ENCODE results near the gene HPCAL1. TPM values are rescaled to one million over a fixed set of nuclear protein-coding genes. Genes with fewer than 3 reads are reported as not detected.

The HPCAL1 gene
- total and polyA plus RNA-seq, 10 of the 15 experiments (the other 5 are each of a cell fraction or from before 2014, with no cell fraction given) = 0.40 to 12.8 (median 7.9) TPM

DNA sequence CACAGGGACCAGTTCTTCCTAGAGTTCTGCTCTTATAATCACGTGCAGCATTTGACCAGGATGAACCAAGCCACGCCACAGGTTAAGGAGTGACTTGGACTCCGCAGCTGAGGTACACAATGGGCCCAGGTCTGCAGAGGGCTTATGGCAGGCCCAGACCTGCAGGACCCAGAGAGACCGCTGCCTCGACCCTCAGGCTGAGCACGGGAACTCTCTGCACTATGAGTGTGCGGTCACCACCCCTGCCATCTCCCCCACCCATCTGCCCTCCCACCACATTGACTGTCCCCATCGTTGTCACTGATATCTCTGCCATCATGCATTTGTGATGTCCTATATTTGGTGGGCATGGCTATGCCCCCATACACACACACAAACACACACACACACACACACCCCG is 45.7 kb upstream of the HPCAL1 start (continued):
- TF ChIP-seq SMAD5 (IDR thresholded peaks at IDR 0.05; ENCODE audit: low read depth) (no peak), TCF3 (IDR thresholded peaks at IDR 0.05; ENCODE audit: borderline replicate concordance, insufficient read depth, low read depth, low read length) (no peak), BMI1 (IDR thresholded peaks at IDR 0.05; ENCODE audit: borderline replicate concordance) (no peak), STAT3 (IDR thresholded peaks at IDR 0.05; ENCODE audit: low read depth, low read length) (no peak), WRNIP1 (IDR thresholded peaks at IDR 0.05; ENCODE audit: borderline replicate concordance, low read depth, low read length) (no peak), ZSCAN29 (IDR thresholded peaks at IDR 0.05) (no peak), SIN3A (IDR thresholded peaks at IDR 0.05; ENCODE audit: low read depth, low read length) (no peak), ZNF24 (IDR thresholded peaks at IDR 0.05) (no peak), HDAC2 (IDR thresholded peaks at IDR 0.05) (no peak), POLR2AphosphoS5 (IDR thresholded peaks at IDR 0.05; ENCODE audit: low read length) (no peak)
- TF ChIP-seq, protein P1, sequence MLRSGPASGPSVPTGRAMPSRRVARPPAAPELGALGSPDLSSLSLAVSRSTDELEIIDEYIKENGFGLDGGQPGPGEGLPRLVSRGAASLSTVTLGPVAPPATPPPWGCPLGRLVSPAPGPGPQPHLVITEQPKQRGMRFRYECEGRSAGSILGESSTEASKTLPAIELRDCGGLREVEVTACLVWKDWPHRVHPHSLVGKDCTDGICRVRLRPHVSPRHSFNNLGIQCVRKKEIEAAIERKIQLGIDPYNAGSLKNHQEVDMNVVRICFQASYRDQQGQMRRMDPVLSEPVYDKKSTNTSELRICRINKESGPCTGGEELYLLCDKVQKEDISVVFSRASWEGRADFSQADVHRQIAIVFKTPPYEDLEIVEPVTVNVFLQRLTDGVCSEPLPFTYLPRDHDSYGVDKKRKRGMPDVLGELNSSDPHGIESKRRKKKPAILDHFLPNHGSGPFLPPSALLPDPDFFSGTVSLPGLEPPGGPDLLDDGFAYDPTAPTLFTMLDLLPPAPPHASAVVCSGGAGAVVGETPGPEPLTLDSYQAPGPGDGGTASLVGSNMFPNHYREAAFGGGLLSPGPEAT (IDR thresholded peaks at IDR 0.05; ENCODE audit: low read depth) = no peak
- TF ChIP-seq, protein P2, sequence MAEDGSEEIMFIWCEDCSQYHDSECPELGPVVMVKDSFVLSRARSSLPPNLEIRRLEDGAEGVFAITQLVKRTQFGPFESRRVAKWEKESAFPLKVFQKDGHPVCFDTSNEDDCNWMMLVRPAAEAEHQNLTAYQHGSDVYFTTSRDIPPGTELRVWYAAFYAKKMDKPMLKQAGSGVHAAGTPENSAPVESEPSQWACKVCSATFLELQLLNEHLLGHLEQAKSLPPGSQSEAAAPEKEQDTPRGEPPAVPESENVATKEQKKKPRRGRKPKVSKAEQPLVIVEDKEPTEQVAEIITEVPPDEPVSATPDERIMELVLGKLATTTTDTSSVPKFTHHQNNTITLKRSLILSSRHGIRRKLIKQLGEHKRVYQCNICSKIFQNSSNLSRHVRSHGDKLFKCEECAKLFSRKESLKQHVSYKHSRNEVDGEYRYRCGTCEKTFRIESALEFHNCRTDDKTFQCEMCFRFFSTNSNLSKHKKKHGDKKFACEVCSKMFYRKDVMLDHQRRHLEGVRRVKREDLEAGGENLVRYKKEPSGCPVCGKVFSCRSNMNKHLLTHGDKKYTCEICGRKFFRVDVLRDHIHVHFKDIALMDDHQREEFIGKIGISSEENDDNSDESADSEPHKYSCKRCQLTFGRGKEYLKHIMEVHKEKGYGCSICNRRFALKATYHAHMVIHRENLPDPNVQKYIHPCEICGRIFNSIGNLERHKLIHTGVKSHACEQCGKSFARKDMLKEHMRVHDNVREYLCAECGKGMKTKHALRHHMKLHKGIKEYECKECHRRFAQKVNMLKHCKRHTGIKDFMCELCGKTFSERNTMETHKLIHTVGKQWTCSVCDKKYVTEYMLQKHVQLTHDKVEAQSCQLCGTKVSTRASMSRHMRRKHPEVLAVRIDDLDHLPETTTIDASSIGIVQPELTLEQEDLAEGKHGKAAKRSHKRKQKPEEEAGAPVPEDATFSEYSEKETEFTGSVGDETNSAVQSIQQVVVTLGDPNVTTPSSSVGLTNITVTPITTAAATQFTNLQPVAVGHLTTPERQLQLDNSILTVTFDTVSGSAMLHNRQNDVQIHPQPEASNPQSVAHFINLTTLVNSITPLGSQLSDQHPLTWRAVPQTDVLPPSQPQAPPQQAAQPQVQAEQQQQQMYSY (CRISPR knock-in tag; IDR thresholded peaks at IDR 0.05) = no peak
- TF ChIP-seq, protein P3, sequence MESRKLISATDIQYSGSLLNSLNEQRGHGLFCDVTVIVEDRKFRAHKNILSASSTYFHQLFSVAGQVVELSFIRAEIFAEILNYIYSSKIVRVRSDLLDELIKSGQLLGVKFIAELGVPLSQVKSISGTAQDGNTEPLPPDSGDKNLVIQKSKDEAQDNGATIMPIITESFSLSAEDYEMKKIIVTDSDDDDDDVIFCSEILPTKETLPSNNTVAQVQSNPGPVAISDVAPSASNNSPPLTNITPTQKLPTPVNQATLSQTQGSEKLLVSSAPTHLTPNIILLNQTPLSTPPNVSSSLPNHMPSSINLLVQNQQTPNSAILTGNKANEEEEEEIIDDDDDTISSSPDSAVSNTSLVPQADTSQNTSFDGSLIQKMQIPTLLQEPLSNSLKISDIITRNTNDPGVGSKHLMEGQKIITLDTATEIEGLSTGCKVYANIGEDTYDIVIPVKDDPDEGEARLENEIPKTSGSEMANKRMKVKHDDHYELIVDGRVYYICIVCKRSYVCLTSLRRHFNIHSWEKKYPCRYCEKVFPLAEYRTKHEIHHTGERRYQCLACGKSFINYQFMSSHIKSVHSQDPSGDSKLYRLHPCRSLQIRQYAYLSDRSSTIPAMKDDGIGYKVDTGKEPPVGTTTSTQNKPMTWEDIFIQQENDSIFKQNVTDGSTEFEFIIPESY (IDR thresholded peaks at IDR 0.05) = no peak
- TF ChIP-seq, protein P4, sequence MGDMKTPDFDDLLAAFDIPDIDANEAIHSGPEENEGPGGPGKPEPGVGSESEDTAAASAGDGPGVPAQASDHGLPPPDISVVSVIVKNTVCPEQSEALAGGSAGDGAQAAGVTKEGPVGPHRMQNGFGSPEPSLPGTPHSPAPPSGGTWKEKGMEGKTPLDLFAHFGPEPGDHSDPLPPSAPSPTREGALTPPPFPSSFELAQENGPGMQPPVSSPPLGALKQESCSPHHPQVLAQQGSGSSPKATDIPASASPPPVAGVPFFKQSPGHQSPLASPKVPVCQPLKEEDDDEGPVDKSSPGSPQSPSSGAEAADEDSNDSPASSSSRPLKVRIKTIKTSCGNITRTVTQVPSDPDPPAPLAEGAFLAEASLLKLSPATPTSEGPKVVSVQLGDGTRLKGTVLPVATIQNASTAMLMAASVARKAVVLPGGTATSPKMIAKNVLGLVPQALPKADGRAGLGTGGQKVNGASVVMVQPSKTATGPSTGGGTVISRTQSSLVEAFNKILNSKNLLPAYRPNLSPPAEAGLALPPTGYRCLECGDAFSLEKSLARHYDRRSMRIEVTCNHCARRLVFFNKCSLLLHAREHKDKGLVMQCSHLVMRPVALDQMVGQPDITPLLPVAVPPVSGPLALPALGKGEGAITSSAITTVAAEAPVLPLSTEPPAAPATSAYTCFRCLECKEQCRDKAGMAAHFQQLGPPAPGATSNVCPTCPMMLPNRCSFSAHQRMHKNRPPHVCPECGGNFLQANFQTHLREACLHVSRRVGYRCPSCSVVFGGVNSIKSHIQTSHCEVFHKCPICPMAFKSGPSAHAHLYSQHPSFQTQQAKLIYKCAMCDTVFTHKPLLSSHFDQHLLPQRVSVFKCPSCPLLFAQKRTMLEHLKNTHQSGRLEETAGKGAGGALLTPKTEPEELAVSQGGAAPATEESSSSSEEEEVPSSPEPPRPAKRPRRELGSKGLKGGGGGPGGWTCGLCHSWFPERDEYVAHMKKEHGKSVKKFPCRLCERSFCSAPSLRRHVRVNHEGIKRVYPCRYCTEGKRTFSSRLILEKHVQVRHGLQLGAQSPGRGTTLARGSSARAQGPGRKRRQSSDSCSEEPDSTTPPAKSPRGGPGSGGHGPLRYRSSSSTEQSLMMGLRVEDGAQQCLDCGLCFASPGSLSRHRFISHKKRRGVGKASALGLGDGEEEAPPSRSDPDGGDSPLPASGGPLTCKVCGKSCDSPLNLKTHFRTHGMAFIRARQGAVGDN (IDR thresholded peaks at IDR 0.05) = no peak
- TF ChIP-seq, protein P5, sequence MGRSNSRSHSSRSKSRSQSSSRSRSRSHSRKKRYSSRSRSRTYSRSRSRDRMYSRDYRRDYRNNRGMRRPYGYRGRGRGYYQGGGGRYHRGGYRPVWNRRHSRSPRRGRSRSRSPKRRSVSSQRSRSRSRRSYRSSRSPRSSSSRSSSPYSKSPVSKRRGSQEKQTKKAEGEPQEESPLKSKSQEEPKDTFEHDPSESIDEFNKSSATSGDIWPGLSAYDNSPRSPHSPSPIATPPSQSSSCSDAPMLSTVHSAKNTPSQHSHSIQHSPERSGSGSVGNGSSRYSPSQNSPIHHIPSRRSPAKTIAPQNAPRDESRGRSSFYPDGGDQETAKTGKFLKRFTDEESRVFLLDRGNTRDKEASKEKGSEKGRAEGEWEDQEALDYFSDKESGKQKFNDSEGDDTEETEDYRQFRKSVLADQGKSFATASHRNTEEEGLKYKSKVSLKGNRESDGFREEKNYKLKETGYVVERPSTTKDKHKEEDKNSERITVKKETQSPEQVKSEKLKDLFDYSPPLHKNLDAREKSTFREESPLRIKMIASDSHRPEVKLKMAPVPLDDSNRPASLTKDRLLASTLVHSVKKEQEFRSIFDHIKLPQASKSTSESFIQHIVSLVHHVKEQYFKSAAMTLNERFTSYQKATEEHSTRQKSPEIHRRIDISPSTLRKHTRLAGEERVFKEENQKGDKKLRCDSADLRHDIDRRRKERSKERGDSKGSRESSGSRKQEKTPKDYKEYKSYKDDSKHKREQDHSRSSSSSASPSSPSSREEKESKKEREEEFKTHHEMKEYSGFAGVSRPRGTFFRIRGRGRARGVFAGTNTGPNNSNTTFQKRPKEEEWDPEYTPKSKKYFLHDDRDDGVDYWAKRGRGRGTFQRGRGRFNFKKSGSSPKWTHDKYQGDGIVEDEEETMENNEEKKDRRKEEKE (IDR thresholded peaks at IDR 0.05) = no peak
